ENCODE results near the gene CARD11.
"Not testable (repeated sequence)": the region's sequence is repeated elsewhere in the genome, so short reads cannot be mapped to it uniquely, and the experiment has no call there.

CARD11 gene

DNA sequence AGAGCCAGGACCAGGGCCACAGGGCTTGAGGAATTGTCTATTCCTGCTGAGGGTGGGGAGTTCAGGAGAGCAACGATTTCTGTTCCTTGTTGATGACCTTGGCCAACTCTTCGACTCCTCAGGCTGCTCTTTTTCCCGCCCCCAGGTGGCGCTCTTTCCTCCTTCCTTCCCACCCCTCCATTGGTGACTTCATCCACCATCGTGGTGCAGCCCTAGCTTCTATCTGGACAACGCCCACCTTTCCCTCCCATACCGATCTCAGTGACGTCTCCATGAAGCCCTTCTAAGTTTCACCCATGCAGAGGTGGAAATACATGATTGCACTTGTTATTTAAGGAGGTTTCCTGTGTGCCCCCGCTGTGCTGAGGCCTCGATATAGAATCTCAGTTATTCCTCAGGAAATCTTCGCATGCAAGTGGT is 22.1 kb upstream of the CARD11 start:
- in situ Hi-C loops (cut with MboI; ENCODE audit: low sequenced_read_pairs) = no loop called here

DNA sequence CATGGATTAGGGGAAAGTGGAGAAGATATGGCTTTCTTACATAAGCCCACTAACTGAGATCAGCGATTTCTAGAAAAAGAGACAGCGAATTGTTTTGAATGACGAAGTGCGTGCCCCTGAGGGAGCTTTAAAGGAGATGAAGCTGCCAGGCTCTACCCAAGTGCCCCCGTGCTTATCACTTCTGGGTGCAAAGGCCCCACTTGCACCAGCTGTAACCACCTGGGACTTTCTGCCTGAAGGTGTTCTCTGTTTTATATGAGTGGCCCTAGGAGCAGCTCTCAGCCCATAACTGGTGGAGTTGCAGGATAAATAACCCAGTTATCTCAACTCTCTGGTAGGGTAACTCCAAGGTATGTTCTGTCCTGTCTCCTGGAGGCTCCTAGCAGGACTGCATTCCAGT is 20.4 kb upstream of the CARD11 start:
- in situ Hi-C loops (cut with MboI; ENCODE audit: low sequenced_read_pairs) = no loop called here

DNA sequence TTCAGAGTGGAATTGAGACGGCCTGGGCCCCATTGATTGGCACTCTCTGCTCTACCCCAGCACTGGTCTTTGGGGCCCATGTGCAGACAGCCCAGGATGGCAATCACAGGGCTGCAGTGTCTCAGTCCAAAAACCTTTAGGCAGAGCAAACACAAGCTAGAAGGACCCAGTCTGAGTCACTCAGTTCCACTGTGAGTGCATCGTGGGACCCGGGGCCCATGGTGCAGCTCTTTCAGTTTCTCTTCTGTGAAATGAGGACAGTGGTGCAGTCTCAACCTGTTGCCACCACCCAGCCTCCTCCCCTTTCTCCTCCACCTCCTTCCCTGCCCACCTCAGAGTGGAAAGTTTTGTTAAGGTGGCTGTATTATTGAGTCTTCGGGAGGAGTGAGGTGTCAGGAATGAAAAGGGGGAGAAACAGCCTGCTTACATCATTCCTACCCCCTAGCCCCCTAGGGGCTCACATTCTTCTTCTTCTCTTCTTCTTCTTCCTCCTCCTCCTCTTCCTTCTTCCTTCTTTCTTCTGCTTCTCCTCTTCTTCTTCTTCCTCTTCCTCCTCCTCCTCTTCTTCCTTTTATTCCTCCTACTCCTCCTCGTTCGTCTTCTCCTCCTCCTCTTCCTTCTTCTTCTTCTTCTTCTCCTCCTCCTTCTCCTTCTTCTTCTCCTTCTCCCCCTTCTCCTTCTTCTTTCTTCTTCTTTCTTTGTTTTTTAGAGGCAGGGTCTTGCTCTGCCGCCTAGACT is 19.5 kb upstream of the CARD11 start:
- in situ Hi-C loops (cut with MboI; ENCODE audit: low sequenced_read_pairs) = no loop called here

DNA sequence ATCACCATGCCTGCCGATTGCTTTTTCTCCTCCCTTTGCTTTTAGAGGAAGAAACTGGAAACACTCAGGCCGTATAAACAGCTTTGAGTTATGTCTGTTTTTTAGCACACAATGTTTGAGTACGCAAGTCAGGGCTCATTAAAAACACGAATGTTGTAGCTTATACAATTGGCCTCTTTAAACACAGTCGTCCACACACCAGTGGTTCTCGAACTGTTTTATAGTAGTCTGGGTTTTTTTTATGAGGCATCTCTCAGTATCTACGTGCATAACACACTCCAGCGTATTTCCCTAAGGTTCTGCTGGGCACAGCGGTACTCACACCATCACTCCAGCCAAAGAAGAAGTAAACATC is 13.4 kb upstream of the CARD11 start:
- in situ Hi-C loops (cut with MboI; ENCODE audit: low sequenced_read_pairs) = no loop called here

DNA sequence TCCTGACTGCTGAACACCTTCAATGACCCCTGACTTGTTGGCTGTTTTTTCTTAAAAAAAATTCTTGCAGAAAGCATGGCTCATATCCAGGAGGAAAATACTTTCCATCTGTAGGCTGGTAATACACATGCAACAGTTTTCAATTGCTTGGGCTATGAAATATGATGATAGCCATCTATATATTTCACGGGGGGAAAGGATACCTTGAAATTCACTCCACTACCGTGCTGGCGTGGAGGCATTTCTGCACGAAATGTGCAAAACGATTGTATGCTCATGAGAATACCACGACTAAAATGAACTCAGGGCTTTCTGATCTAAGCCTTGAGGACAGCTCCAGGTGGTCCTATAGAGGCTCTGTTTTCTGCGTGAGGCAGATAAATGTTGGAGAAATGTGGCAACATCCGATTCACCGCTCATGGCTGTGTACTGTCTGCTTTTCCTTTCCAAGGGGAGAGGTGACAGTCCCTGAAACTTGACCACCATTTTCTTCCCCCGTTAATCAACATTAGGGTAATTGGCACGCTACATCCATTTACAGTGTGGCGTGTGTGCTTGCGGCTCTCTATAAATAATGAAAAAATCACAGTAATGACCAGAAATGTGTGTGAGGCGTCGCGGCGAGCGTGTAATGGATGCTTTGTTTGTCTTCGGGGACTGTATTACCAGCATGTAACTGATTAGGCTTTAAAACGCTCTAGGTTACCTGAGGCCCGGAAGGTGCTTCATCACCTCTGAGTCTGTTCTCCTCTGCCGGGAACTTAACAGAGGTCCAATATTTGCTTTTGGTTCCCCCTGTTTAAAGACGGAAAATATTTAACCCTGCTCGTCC is 12.8 kb upstream of the CARD11 start:
- in situ Hi-C loops (cut with MboI; ENCODE audit: low sequenced_read_pairs) = no loop called here

DNA sequence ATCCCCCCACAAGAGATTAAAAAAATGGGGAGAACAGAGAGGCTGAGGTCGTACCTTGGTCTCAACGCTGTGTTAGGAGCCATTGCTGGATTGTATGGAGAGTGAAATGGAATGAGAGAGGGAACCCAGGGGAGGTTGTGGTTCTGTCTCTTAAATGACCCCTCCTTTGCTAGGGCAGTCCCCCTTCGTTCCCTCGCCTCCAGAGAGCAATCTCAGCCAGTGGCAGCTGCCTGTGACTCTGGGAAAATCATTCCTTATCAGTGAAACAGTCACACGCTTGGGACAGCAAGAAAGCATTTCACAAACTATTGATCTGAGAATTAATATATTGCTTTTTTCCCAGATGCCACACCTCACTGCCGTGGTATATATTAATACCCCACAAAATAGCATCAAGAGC is 12.0 kb upstream of the CARD11 start:
- in situ Hi-C loops (cut with MboI; ENCODE audit: low sequenced_read_pairs) = no loop called here

DNA sequence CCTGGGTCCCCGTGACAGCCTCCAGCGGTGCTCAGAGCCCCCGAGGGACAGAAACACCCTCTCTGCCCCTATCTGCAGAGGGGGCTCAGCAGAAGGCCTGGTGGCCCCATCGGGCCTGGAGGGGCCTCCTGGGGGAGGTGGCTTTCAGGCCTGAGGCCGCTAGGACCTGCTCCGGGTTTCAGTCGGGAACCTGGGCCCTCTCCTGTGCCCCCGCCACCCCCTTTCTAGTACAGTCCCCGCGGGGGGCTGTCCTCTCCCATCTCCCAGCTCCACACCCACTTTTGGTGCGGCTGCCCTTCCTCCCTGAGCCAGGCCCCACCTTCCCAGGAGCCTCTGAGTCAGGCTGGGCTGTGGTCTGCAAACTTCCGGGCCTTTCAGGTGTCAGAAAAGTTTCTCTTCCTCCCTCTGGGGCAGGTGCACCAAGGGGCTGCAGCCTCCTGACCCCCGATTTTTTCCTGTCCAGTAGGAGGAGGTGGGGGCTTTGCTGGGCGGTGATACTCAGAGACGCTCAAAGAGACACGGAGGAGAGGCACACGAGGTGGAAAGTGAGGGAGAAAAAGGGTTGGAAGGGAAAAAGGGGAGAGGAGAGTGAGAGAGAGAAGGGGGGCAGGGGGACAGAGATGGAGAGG is 692 bp downstream of the CARD11 start:
- in situ Hi-C loops (cut with MboI; ENCODE audit: low sequenced_read_pairs) = no loop called here

DNA sequence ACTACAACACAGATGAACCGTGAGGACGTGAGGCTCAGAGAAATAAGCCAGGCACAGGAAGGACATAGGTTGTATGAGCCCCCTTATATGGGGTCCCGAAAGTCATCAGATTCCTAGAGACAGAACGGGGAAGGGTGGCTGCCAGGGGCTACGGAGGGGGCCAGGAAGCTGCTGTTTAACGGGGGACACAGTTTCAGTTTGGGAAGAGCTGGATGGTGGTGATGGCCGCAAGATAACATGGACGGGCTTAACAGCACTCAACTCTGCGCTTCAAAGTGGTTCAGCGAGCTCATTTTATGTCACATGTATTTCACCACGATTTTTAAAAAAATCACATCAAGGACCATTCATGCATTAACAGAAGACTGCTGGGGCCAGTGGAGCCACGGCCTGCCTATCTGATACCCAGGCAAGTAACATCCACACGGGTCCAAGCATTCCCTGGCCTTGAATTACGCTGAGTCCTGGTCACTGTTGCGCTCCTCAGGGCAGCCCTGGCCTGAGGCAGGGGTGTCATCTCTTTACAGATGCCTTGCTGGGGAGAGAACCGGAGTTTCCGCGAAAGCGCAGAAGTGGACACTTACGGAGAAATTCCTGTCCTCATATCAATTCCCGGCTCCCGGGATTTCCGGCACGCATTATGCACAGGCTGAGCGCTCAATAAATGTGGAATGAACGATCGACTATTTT is 1.5 kb downstream of the CARD11 start:
- in situ Hi-C loops (cut with MboI; ENCODE audit: low sequenced_read_pairs) = no loop called here

DNA sequence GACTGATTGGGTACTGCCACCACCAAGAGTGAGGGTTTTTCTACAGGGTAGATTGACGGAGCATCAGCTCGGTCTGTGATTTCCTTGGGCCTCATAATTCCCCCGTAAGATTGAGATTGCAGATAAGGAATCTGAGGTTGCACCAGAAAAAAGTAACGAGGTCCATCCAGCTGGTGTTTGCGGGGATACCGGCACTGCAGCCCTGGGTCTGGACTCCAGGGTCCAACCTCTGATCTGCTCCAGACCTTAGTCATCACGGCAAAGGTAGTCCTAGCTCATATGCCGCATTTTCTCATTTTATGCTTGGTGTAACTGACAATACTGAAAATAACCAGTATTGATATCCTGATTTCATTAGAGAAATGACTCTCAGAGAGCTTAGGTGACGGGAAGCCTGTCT is 3.9 kb downstream of the CARD11 start:
- in situ Hi-C loops (cut with MboI; ENCODE audit: low sequenced_read_pairs) = no loop called here

DNA sequence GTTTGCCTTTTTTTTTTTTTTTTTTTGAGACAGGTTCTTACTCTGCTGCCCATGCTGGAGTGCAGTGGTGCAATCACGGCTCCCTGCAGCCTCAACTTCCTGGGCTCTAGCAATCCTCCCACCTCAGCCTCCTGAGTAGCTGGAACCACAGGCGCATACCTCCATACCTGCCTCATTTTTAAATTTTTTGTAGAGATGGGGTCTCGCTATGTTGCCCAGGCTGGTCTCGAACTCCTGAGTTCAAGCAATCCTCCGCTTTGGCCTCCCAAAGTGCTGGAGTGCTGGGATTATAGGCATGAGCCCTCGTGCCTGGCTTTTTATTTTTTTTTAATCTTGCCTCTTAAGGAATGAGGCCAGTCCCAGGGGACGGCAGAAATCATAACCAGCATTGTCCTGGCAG is 5.7 kb downstream of the CARD11 start:
- in situ Hi-C loops (cut with MboI; ENCODE audit: low sequenced_read_pairs) = not testable (repeated sequence)

DNA sequence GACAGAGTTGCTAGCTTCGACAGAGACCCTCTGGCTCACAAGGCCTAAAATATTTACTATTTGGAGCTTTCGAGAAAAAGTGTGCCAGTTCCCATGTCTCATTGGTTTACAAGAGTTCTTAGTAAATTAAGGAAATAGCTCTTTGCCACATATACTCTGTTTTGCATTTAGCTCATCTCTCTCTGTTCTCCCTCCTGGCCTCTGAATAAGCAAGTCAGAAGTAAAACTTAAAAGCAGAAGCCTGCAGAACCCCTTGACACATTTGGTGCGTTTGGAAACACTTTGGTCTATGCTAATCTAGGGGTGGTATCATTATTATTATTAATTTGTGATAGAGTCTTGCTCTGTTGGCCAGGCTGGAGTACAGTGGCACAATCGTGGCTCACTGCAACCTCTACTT is 6.4 kb downstream of the CARD11 start:
- in situ Hi-C loops (cut with MboI; ENCODE audit: low sequenced_read_pairs) = no loop called here

DNA sequence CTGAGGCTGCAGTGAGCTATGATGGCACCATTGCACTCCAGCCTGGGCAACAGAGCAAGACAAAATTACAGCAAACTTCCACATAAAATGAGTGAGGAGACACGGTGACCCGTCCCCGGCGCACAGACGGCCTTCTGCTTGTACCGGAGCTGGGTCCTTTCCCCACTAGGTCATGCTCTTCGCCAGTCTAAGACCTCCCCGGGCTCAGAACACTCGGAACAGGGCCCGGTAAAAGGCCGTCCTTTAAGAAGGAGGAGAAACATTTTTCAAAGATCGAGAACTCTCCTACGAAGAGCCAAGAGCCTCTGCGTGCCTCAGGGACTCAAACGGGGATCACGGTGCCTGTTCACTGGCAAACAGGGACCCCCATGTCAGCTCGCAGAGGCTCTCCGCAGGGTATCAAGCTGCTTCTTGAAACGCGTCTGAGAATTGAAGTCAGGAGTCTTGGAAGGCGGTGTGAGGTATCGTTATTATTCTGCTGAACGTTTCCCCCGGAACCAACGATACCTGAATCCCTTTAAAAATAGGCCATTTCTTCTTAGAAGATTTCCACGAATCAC is 9.0 kb downstream of the CARD11 start:
- in situ Hi-C loops (cut with MboI; ENCODE audit: low sequenced_read_pairs) = no loop called here

DNA sequence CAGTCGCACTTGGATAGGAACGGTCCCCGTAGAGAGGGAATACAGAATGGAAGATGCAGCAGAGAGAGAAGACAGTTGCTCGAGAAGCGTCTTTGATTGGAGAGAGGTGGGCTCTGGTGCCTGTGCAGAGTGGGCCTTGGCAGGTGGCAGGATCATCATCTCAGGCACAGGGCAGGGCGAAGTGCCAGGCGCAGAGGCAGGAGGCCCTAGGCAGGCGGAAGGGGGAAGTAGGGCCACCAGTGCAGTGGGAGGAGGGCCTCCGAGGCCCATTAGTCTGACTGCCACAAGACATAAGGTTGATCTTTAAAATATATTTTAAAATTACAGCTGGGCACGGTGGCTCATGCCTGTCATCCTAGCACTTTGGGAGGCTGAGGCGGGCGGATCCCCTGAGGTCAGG is 10.1 kb downstream of the CARD11 start:
- in situ Hi-C loops (cut with MboI; ENCODE audit: low sequenced_read_pairs) = no loop called here

DNA sequence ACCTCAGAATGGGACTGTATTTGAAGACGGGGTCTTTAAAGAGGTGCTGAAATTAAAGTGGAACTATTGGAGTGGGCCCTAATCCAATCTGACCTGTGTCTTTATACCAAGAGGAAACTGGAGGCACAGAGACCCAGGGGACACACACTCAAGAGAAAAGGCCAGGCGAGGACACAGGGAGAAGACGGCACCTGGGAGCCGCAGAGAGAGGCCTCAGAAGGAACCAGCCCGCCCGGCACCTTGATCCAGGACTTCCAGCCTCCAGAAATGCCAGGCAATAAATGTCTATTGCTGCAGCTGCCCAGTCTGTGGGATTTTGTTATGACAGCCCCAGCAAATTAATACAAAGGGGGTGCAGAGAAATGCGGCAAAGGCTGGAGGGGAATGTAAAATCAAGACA is 10.5 kb downstream of the CARD11 start:
- in situ Hi-C loops (cut with MboI; ENCODE audit: low sequenced_read_pairs) = no loop called here

DNA sequence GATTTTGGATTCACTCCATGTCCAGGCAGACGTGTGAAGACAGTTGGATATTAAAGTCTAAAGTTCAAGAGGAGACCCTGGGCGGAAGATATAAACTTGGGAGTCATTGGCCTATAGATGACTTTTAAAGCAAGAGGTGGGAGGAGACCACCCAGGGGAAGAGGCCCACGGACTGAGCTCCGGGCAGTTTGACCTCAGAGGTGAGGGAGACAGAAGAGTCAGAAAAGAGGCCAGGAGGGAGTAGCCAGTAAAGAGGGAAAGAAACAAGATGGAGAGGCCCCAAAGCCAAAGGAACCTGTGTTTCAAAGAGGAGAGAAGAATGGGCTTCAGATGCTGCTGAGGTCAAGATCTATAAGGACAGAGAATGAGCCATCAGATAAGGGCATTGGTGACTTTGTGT is 11.4 kb downstream of the CARD11 start:
- in situ Hi-C loops (cut with MboI; ENCODE audit: low sequenced_read_pairs) = no loop called here

DNA sequence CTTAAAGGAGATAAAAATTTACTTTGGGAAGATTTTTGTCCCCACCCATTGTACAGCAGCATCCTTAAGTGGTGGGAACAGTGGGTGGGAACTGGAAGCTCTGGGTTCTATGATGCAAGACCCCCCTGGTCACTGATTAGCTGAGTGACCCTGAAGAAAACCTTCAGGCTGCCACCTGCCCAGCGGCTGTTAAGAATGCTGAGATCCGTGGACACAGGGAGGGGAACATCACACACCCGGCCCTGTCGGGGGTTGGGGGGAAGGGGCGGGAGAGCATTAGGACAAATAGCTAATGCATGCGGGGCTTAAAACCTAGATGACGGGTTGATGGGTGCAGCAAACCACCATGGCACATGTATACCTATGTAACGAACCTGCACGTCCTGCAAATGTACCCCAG is 14.5 kb downstream of the CARD11 start:
- in situ Hi-C loops (cut with MboI; ENCODE audit: low sequenced_read_pairs) = no loop called here

DNA sequence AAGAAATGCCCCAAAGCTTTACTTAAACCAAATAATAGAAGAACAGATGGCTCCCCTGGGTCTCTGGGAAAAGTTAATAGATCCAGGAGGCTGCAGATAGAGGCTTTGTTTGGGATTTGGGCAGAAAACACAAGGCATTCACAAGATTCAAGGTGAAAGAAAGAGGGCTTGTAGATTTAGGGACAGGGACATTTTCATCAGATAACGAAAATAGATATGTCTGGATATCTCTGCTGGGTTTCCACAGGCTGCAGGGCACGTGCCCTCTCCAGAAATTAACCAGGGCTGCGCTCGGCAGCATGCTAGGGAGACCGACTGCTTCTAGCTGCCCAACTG is 14.9 kb downstream of the CARD11 start:
- in situ Hi-C loops (cut with MboI; ENCODE audit: low sequenced_read_pairs) = no loop called here

DNA sequence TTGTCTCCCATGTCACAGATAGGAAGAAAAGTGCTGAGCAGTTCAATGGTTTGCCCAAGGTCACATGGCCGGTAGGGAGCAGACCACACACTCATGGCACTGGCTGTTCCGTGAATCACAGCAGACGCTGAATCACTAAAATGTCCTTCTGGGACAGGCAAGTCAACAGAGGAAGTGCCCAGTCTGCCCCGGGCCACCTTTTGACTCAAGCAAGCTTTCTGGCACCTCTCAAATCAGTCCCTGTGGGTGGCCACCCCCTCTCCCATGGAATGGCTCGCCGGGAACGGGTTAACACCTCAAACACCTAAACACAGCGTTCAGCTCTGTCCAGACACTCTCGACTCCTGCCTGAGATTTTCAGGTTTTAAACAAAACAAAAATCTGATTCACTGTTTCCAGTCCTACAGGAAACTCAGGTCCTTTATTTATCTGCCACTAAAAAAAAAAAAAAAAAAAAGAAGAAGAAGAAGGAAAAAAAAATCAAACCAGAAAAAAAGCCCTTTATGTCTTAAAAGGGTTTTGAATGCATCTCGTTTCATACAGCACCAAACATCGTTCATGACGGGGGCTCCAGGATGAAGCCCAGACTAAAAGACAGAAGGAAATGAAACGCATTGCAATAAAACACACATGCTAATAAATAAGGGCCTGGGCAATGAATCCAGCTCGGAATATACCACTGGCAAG is 15.5 kb downstream of the CARD11 start:
- in situ Hi-C loops (cut with MboI; ENCODE audit: low sequenced_read_pairs) = no loop called here

DNA sequence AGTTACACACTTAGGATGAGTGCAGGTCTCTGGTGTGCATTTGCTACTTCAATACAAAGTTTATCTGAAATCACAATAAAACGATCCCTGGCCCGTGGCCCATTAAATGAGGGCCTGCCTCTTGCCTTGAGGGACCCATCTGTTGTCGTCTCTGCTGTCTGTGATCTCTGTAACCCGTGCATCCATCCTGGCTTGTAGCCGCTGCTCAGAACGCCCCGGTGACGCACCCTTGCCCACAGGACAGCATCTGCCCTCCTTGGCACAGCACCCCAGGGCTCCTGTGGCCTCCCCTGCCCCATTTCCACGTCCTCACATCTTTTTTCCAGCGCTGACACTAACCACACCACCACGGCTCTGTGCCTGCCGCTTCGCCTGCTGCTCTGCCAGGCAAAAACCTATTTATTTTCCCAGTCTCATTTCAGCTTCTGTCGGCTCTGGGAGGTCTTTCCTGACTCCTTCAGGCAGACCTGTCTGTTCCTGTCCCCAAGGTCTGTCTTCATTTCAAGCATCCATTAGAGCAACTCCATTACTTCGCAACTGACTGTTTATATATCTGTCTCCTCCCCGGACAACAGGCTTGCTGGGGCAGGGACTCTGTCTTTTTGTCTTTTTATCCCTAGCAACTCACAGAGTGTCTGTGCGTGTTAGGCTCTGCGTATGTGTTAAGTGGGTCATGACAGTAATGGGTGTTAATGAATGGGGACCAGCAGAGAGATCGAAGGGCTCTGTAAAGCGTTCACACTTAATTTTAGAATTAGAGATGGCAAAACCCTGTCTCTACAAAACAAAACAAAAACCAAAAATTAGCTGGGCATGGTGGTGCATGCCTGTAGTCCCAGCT is 16.4 kb downstream of the CARD11 start:
- in situ Hi-C loops (cut with MboI; ENCODE audit: low sequenced_read_pairs) = no loop called here

DNA sequence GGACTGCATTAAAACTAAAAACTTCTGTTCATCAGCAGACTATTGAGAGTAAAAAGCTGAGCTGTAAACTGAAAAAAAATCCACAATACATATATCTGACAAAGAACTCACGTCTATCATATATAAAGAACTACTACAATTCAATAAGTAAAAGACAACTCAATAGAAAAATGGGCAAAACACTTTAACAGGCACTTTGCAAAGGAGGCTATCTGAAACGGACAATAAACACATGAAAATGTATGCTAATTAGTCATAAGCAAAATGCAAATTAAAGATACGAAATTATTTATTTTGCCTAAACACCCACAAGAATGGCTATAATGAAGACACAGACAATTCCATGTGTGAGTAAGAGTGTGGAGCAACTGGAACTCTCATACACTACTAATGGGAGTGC is 18.1 kb downstream of the CARD11 start:
- in situ Hi-C loops (cut with MboI; ENCODE audit: low sequenced_read_pairs) = no loop called here

Data from HL-60/S4 treated with retinoic acid at 250 ng/mL for 4 days and 3 days (cell line).